T-helper 22 cell (primary cell): ENCODE measurements around the gene MACROD2.

Experiments
- DNase-seq: peaks from one replicate; pipeline ENCODE4 v3.0.0-alpha.2; 2020; ENCODE audit warnings: low read depth

Gene MACROD2

GRCh38 chr20:16025084-16025483 is 2029.8 kb downstream of the MACROD2 start:
- no peak for DNase-seq

DNA sequence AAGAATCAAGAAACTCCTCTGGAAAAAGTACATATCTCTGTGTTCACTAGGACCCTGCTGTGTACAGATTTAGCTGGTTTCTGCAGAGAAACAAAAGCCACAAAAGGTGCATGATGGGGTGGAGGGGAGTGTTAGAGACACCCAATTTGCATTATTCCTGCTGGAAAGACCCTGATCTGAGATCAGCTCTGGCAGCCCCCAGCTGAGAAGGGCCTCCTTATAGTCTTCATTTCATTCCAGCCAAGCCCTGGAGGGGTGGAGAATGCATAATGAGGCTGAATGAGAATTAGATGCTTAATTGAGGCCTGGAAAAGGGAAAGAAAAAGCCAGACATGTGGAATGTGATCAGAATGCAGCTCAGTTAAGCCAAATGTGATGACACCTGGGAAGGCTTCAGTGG is 2032.4 kb downstream of the MACROD2 start:
- DNase-seq, result no peak

DNA sequence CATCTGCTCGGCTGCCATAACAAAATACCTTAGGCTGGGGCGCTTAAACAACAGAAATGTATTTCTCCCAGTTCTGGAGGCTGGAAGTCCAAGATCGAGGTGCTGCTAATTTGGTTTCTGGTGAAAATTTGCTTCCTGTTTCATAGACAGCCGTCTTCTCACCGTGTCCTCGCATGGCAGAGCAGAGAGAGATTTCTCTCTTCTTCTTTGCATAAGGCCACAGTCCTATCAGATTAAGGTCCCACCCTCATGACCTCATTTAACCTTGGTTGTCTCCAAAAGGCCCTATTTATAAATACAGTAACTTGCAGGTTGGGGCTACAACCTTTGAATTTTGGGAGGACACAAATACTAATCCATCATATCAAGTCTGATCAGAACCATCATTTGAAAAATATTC is 2033.6 kb downstream of the MACROD2 start:
- DNase-seq, result no peak

GRCh38 chr20:16030253-16030652 is 2034.9 kb downstream of the MACROD2 start:
- no peak for DNase-seq

DNA sequence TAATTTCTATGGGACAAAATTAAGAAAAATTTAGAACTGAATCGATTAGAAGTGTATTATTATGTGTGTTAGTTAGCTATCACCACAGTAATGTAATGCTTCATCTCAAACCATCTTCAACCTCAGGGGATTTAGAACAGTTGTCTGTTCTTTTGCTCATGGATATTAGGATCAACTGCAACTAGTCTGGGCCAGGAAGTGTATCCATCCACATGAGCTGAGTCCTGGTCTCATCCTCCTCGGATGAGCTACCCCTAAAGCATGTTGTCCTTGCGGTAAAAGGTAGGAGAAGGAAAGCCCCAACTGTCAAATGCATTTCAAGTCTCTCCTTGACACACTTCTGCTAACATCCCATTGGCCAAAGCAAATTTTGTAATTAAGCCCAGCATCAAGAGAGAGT is 2040.3 kb downstream of the MACROD2 start:
- DNase-seq, result no peak

DNA sequence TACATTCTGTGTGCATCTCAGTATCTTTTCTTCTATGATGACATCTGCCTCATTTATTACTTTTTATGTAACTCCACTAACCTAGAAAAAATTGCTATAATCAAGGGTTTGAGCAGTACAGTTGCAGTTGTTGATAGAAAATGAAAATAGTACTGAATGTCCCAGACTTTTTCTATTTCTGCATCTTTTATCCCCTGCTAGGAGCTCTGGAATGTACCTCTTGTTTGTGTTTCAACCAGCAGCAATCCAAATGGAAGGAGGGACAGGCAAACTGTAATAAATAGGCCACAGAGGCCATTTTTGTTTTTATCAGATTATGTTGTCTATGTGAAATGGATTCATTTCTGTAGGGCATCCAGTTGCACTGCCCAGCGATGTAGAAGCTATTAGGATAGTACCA is 2041.0 kb downstream of the MACROD2 start:
- no peak for DNase-seq

- no peak for DNase-seq
Observed at GRCh38 chr20:16040742-16041141, 2045.4 kb downstream of the MACROD2 start.

DNA sequence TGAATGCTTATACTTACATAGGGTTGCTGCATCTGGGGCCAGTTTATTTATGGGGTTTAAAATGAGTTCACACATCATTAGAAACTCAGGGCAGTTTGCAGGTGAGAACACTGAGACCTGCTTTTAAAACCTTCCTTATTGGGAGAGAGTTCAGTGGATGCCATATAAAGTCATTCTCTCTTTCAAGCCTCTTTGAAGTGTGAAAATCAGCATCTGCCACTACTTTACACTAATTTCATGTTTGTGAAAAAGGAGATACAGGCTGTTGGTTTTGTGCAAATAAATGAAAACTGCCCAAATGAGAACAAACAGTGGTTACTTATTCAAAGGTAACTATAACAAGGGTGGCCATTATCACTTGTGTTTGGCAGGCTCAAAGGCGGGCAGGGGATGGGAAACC is 2047.4 kb downstream of the MACROD2 start:
- DNase-seq, result no peak

- DNase-seq, result no peak
Observed at GRCh38 chr20:16043931-16044330, 2048.6 kb downstream of the MACROD2 start.

- DNase-seq, result no peak
Observed at GRCh38 chr20:16048876-16049275, 2053.6 kb downstream of the MACROD2 start.

- DNase-seq, result no peak
Observed at GRCh38 chr20:16049529-16050093, 2054.3 kb downstream of the MACROD2 start.

DNA sequence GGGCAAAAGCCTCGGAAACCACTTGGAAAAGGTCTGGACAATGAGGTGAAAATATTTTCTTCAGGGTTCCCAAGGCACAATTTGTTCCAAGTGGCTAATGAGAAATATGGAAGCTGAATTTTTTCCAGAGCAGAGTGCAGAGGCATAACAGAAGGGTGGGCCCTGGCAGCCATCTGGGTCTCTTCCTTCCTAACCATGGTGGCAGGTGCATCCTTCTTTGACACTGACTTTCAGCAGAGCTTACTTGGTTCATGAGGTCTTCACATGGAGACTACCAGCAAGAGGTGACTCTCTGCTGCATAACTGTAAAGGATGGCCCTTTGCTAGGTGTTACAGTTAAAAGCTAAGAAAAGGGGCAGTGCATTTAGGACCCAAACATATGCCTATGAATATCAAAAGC is 2055.1 kb downstream of the MACROD2 start:
- DNase-seq, result no peak

GRCh38 chr20:16051968-16052367 is 2056.7 kb downstream of the MACROD2 start:
- DNase-seq, result no peak

- DNase-seq, result no peak
Observed at GRCh38 chr20:16052456-16052855, 2057.1 kb downstream of the MACROD2 start.

DNA sequence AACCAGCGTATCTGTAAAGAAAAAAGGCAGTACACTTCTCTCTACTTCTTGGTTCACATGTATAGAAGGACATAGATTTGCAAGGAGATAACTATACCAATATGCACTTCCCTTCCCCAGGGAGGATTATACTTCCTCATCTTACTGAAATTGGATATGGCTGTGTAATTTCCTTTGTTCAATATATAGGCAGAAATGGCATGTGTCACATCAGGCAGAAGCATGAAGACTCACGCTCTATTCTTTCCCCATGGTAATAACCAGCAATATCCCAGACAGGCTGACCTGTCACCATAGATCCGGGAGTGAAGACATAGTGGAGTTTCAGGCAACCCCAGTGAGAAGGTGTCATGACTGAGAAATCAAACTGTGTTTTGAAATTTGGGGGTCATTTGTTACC is 2059.7 kb downstream of the MACROD2 start:
- no peak for DNase-seq

GRCh38 chr20:16057651-16058050 is 2062.3 kb downstream of the MACROD2 start:
- no peak for DNase-seq

DNA sequence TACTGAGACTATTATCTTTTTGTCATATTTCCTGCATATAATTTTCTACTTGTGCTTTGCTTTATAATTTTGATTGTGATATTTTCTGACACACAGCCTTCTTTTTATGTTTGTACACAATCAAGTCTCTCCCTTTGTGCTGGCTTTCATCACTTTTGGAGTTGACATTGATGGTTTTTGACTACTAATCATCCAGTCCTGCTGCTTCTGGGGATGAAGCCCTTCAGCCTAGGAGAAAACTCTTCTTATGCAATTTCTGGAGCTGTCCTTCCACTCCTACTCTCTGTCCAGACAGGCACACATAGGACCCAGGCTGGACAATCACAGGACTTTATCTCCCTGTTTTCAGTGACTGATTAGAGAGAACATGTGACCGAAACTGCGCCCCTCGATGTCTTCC is 2063.0 kb downstream of the MACROD2 start:
- no peak for DNase-seq

GRCh38 chr20:16059841-16060240 is 2064.5 kb downstream of the MACROD2 start:
- no peak for DNase-seq

GRCh38 chr20:16061351-16061750 is 2066.0 kb downstream of the MACROD2 start:
- DNase-seq, result no peak

DNA sequence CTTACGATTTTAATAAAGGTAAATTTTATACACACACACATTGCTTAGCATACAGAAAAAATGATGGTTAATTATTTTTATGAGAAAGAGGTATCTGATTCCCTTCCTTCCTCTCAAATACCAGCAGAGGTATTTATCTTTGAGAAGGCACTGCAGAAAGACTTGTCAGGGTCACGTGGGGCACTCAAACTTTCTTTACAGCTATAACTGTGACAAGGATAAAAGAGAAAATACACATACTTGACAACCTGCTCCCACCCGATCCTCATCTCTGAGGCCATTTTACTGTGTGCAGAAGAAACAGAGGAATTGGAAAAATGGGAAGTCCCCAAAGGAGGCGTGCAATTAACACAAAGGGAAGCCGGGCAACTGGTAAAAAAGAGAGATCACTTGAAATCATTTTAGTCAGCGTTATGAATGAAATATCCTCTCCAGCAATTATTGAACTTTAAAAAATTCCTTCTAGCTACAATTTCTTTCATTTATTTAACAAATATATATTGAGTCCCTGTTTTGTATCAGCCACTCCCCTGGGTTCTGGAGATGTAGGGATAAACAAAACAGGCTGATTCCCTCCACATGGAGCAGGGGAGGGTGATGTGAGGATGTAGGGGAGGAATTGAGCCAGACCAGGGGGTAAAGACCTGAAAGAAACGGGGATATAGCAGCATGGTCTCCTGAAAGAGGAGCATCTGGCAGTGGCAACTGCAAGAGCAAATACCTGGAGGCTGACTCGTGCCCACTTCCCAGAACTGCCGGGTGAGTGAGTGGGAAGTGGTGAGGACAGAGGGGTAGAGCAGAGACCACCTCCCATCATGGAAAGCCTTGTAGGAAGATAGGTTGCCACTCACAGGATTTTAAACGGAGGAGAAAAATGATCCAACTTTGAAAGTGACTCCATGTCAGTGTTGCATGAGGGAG is 2067.6 kb downstream of the MACROD2 start:
- DNase-seq, result no peak

DNA sequence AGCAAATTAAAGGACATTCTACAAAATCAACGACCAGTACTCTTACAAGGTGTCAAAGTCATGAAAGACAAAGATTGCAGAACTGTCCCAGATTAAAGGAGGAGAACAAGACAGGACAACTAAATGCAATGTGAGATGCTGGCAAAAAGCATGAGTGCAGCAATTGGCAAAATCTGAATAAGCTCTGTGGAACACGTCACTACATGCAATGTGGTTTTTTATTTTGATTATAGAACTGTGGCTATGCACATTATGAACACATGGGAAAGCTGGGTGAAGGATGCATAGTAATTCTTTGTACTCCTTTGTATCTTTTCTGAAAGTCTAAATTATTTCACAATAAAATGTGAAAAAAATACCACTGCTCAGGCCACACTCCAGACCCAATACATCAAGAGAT is 2068.6 kb downstream of the MACROD2 start:
- DNase-seq, result no peak

- DNase-seq, result no peak
Observed at GRCh38 chr20:16064989-16065707, 2069.8 kb downstream of the MACROD2 start.

DNA sequence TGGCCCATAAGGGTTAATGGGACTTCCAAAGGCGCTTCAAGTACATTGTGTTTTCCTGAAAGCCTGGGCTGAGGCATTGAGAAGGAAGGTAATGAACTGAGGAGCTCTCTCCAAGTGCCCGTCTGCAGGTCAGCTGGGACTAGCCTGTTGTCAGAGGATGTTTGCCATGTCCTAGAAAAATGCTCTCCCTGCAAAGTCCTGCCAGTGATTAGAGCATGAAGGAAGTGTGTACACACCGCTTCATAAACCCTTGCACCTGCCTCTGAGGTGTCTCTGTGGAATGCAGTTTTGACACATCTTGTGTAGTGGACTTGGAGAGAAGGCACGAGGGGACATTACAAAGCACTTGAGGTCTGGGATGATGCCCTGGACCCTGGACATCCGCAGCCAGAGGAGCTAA is 2071.3 kb downstream of the MACROD2 start:
- no peak for DNase-seq
